ENCODE data around the gene ANO7.
"Not testable (repeated sequence)": the region's sequence is repeated elsewhere in the genome, so short reads cannot be mapped to it uniquely, and the experiment has no call there.

The ANO7 gene

GRCh38 chr2:241194811-241195210, 6.3 kb downstream of the ANO7 start:
- FAIRE-seq, result no peak

DNA sequence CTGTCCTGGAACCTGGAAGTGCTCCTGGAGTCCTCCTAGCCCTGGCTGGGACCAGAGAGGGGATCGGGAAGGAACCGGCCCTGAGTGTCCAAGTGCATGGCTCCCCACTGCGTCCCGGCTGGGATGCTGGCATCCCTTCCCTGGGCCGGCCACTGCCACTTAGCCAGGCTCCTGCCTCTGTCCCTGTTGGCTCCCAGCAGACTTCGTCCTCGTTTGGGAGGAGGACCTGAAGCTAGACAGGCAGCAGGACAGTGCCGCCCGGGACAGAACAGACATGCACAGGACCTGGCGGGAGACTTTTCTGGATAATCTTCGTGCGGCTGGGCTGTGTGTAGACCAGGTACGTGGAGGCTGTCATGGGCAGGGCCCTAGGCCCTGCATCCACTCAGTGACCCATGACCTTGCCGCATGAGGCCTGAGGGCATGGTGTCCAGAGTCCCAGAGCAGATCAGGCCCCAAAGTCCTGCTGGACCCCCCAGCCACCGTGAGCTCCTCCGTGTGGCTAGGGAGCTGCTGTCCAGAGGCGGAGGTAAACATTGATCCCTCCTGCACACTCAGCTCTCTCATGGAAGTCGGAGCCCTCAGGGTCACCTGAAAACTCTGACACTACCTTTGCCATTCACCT, 7.1 kb downstream of the ANO7 start:
- no peak for FAIRE-seq

DNA sequence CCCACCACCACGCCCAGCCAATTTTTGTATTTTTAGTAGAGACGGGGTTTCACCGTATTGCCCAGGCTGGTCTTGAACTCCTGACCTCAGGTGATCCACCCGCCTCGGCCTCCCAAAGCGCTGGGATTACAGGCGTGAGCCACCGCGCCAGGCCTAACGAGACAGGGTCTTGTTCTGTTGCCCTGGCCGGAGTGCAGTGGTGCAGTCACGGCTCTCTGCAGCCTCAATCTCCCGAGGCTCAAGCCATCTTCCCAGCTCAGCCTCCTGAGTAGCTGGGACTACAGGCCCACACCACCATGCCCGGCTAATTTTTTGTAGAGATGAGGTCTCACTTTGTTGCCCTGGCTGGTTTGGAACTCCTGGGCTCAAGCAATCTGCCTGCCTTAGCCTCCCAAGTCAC, 8.8 kb downstream of the ANO7 start:
- not testable (repeated sequence) for FAIRE-seq

- FAIRE-seq, result no peak
These were observed 9.5 kb downstream of the ANO7 start for GRCh38 chr2:241197947-241198346.

- no peak for FAIRE-seq
These were observed 10.2 kb downstream of the ANO7 start for GRCh38 chr2:241198381-241199279.

DNA sequence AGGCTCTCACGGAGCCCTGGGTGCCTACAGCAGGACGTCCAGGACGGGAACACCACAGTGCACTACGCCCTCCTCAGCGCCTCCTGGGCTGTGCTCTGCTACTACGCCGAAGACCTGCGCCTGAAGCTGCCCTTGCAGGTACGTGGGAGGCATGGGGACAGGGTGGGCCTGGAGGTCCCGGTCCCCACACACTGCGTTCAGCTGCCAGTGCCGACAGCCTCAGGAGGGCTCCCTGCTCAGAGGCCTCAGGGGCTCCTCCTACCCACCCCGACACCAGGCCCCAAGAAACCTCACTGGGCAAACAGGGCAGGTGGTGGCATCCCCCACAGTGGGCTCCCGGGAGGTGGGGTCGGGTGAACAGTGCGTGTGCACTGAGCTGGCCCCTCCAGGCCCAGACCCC, 10.8 kb downstream of the ANO7 start:
- no peak for FAIRE-seq

- FAIRE-seq, result no peak
These were observed 11.7 kb downstream of the ANO7 start for GRCh38 chr2:241199897-241200821.

- no peak for FAIRE-seq
These were observed 12.4 kb downstream of the ANO7 start for GRCh38 chr2:241200822-241201395.

GRCh38 chr2:241201445-241202267, 13.2 kb downstream of the ANO7 start:
- no peak for FAIRE-seq

GRCh38 chr2:241202268-241202585, 13.8 kb downstream of the ANO7 start:
- FAIRE-seq, result no peak

- FAIRE-seq, result no peak
These were observed 14.2 kb downstream of the ANO7 start for GRCh38 chr2:241202681-241203080.

GRCh38 chr2:241203218-241204009, 14.9 kb downstream of the ANO7 start:
- FAIRE-seq, result no peak

DNA sequence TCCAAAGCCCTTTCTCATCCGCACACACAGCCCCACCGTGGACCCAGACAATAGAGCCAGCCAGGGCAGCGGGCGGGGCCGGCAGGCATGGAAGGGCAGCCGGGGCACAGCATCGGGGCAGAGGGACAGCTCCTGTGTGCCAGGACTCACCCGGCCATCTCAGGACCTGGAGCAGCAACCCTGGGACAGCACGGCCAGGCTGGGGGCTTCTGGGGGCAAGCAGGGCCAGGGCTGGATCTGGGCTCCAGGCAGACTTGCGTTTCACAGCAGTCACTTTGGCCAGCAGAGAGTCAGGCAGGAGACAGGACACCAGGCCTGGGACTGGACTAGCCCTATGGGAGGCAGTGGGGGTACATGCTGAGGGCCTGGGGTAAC, 15.5 kb downstream of the ANO7 start:
- no peak for FAIRE-seq

GRCh38 chr2:241204490-241204889, 16.0 kb downstream of the ANO7 start:
- no peak for FAIRE-seq

GRCh38 chr2:241205086-241205485, 16.6 kb downstream of the ANO7 start:
- FAIRE-seq, result no peak

- FAIRE-seq, result no peak
These were observed 18.7 kb downstream of the ANO7 start for GRCh38 chr2:241207151-241207550.

GRCh38 chr2:241207641-241208040, 19.2 kb downstream of the ANO7 start:
- FAIRE-seq, result no peak

DNA sequence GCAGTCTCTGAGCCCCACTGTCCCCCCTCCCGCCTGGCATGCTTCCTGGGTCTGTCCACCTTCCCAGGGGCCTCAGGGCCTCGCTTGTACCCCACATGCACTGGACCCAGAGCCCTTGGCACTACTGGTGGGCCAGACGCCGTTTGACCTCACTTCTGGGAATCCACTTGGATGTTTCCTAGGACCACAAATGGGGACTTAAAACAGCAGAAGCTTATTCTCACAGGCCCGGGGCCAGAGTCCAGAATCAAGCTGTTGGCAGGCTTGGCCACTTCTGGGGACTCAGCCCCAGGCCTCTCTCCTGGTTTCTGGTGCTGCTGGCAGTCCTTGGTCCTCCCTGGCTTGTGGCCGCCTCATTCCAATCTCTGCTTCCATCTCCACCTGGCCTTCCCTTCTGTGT, 19.6 kb downstream of the ANO7 start:
- FAIRE-seq, result no peak

DNA sequence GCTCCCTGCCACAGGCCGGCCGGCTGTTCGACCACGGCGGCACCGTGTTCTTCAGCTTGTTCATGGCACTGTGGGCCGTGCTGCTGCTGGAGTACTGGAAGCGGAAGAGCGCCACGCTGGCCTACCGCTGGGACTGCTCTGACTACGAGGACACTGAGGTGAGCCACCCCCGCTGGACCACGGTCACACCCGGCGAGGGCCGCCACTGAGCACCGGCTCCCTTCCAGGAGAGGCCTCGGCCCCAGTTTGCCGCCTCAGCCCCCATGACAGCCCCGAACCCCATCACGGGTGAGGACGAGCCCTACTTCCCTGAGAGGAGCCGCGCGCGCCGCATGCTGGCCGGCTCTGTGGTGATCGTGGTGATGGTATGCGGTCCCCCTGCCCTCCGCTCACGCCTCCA, 20.8 kb downstream of the ANO7 start:
- no peak for FAIRE-seq

- no peak for FAIRE-seq
These were observed 22.8 kb downstream of the ANO7 start for GRCh38 chr2:241211276-241211675.

GRCh38 chr2:241213041-241213440, 24.6 kb downstream of the ANO7 start:
- FAIRE-seq, result no peak

Measured in colon (tissue), 2 donors.